H9 (cell line): Measurements from ENCODE around the gene TLN1. TPM values are rescaled to one million over a fixed set of nuclear protein-coding genes. Genes with fewer than 3 reads are reported as not detected.
A peak's percentile ranks its signal among the peaks of the same experiment; 100 is the strongest.

Source experiments
- DNase-seq: peaks from one replicate; pipeline ENCODE4 v3.0.0-alpha.2; 2017
- H2AFZ ChIP-seq: one replicate; pipeline ENCODE4 v1.6.1; 2013; ENCODE audit warnings: mild to moderate bottlenecking, low read length, control low read depth, moderate library complexity
- H2AK5ac ChIP-seq: 2 replicates; pipeline ENCODE4 v1.6.1; 2013; ENCODE audit warnings: low read length, control low read depth, mixed read lengths; ENCODE audit not compliant: insufficient read length
- H2BK120ac ChIP-seq: one replicate; pipeline ENCODE4 v1.6.1; 2013; ENCODE audit warnings: low read depth, mild to moderate bottlenecking, low read length, control low read depth, inconsistent platforms; ENCODE audit not compliant: poor library complexity, severe bottlenecking
- H2BK12ac ChIP-seq: 2 replicates; pipeline ENCODE4 v1.6.1; 2013; ENCODE audit warnings: low read length, control low read depth, mixed read lengths, low read depth; ENCODE audit not compliant: insufficient read length
- H2BK15ac ChIP-seq: 2 replicates; pipeline ENCODE4 v1.6.1; 2013; ENCODE audit warnings: low read depth, low read length, control low read depth
- H2BK20ac ChIP-seq: one replicate; pipeline ENCODE4 v1.6.1; 2013; ENCODE audit warnings: low read depth, mild to moderate bottlenecking, low read length, control low read depth, inconsistent platforms; ENCODE audit not compliant: poor library complexity, severe bottlenecking
- H2BK5ac ChIP-seq: 2 replicates; pipeline ENCODE4 v1.6.1; 2013; ENCODE audit warnings: low read length, control low read depth, mixed read lengths; ENCODE audit not compliant: insufficient read length
- H3K14ac ChIP-seq: 2 replicates; pipeline ENCODE4 v1.6.1; 2013; ENCODE audit warnings: low read length, control low read depth; ENCODE audit not compliant: insufficient read depth
- H3K18ac ChIP-seq: 2 replicates; pipeline ENCODE4 v1.6.1; 2013; ENCODE audit warnings: low read depth, mild to moderate bottlenecking, mixed read lengths, low read length, control low read depth; ENCODE audit not compliant: insufficient read length
- H3K23ac ChIP-seq: 2 replicates; pipeline ENCODE4 v1.6.1; 2013; ENCODE audit warnings: low read length, control low read depth, mixed read lengths, low read depth; ENCODE audit not compliant: insufficient read length
- H3K23me2 ChIP-seq: 2 replicates; pipeline ENCODE4 v1.6.1; 2013; ENCODE audit warnings: low read depth, mild to moderate bottlenecking, mixed read lengths, low read length, control low read depth; ENCODE audit not compliant: insufficient read length, poor library complexity, severe bottlenecking
- H3K27ac ChIP-seq: 2 replicates; pipeline ENCODE4 v1.5.1; 2013; ENCODE audit warnings: low read length, control low read depth, mixed read lengths, low read depth; ENCODE audit not compliant: insufficient read length
- H3K27me3 ChIP-seq: 2 replicates; pipeline ENCODE4 v1.6.1; 2013; ENCODE audit warnings: low read length, control low read depth, inconsistent platforms; ENCODE audit not compliant: insufficient read depth
- H3K4ac ChIP-seq: 2 replicates; pipeline ENCODE4 v1.6.1; 2013; ENCODE audit warnings: low read depth, mild to moderate bottlenecking, control low read depth, inconsistent platforms, low read length, moderate library complexity
- H3K4me1 ChIP-seq: 2 replicates; pipeline ENCODE4 v1.6.1; 2013; ENCODE audit warnings: low read length, control low read depth, inconsistent platforms; ENCODE audit not compliant: insufficient read depth
- H3K4me2 ChIP-seq: 2 replicates; pipeline ENCODE4 v1.6.1; 2013; ENCODE audit warnings: low read length, control low read depth, mixed read lengths; ENCODE audit not compliant: insufficient read length, insufficient read depth
- H3K56ac ChIP-seq: 2 replicates; pipeline ENCODE4 v1.6.1; 2013; ENCODE audit warnings: low read depth, mild to moderate bottlenecking, mixed read lengths, low read length, control low read depth; ENCODE audit not compliant: insufficient read length
- H3K79me1 ChIP-seq: 2 replicates; pipeline ENCODE4 v1.6.1; 2013; ENCODE audit warnings: low read depth, mild to moderate bottlenecking, moderate library complexity, low read length, control low read depth, inconsistent platforms; ENCODE audit not compliant: insufficient read depth, poor library complexity, severe bottlenecking
- H3K79me2 ChIP-seq: 2 replicates; pipeline ENCODE4 v1.6.1; 2013; ENCODE audit warnings: low read length, control low read depth, inconsistent platforms; ENCODE audit not compliant: insufficient read depth
- H3K9ac ChIP-seq: 2 replicates; pipeline ENCODE4 v1.6.1; 2013; ENCODE audit warnings: low read length, control low read depth, mixed read lengths; ENCODE audit not compliant: insufficient read length; ENCODE audit errors: extremely low read depth
- H3K9me3 ChIP-seq: one replicate; pipeline ENCODE4 v1.6.1; 2013; ENCODE audit warnings: low read depth, low read length, inconsistent platforms; ENCODE audit not compliant: control insufficient read depth
- H3T11ph ChIP-seq: one replicate; pipeline ENCODE4 v1.6.1; 2013; ENCODE audit warnings: mild to moderate bottlenecking, low read length, control low read depth, inconsistent platforms
- H4K20me1 ChIP-seq: one replicate; pipeline ENCODE4 v1.6.1; 2013; ENCODE audit not compliant: control insufficient read depth, insufficient read length, insufficient read depth
- H4K5ac ChIP-seq: 2 replicates; pipeline ENCODE4 v1.6.1; 2013; ENCODE audit warnings: low read depth, mild to moderate bottlenecking, mixed read lengths, low read length, control low read depth; ENCODE audit not compliant: insufficient read length
- H4K8ac ChIP-seq: replicated peaks from 2 replicates; pipeline ENCODE4 v1.6.1; 2013; ENCODE audit warnings: low read length, control low read depth, mixed read lengths, low read depth; ENCODE audit not compliant: insufficient read length
- H4K91ac ChIP-seq: 2 replicates; pipeline ENCODE4 v1.6.1; 2013; ENCODE audit warnings: low read depth, mild to moderate bottlenecking, moderate library complexity, mixed read lengths, low read length, control low read depth; ENCODE audit not compliant: insufficient read length
- H3K27ac Mint-ChIP-seq, 3 experiments: 2 replicates in 2 of 3; 3 replicates in 1 of 3; pipeline ENCODE4 v1.8.0; 2020 to 2021; ENCODE audit warnings: mixed read lengths in 3 of 3, mild to moderate bottlenecking in 1 of 3, moderate library complexity in 1 of 3
- H3K27me3 Mint-ChIP-seq: 2 replicates; pipeline ENCODE4 v1.8.0; 2021; ENCODE audit warnings: low read depth, mild to moderate bottlenecking, moderate library complexity, mixed read lengths
- H3K36me3 Mint-ChIP-seq, 3 experiments: 2 replicates in 2 of 3; 3 replicates in 1 of 3; pipeline ENCODE4 v1.8.0; 2020 to 2021; ENCODE audit warnings: low read depth in 3 of 3, mixed read lengths in 3 of 3; ENCODE audit not compliant: insufficient read depth in 1 of 3
- H3K4me1 Mint-ChIP-seq, 2 experiments: 2 replicates each; pipeline ENCODE4 v1.8.0; 2020; ENCODE audit warnings: mixed read lengths in 2 of 2
- H3K4me3 Mint-ChIP-seq, 2 experiments: 2 replicates in 1 of 2; 3 replicates in 1 of 2; pipeline ENCODE4 v1.8.0; 2020 to 2021; ENCODE audit warnings: mild to moderate bottlenecking in 2 of 2, mixed read lengths in 2 of 2, moderate library complexity in 1 of 2
- H3K9me3 Mint-ChIP-seq, 2 experiments: 2 replicates in 1 of 2; 3 replicates in 1 of 2; pipeline ENCODE4 v1.8.0; 2020; ENCODE audit warnings: mild to moderate bottlenecking in 2 of 2, mixed read lengths in 2 of 2, moderate library complexity in 1 of 2
- WGBS: extraction: QIAGEN DNeasy Blood & Tissue Kit; methylation state at CpG from one replicate; pipeline ENCODE4 v1.1.7; 2013; ENCODE audit warnings: missing lambda C conversion rate, low lambda C conversion rate, mixed read lengths; ENCODE audit not compliant: insufficient read length; ENCODE audit errors: extremely low coverage; 5-methylcytosine and 5-hydroxymethylcytosine counted together
- total RNA-seq: library from RNA; stranded (reverse); gene quantifications from 2 replicates; pipeline ENCODE4 v1.2.1, GENCODE V29; 2021
- TF ChIP-seq, protein P1 (sequence below): fragments of 200-600 bp; sonication (generic); conservative IDR thresholded peaks from 3 replicates; pipeline ENCODE4 v1.8.0; 2021; ENCODE audit warnings: antibody characterized with exemption, mild to moderate bottlenecking

TLN1 gene
- total RNA-seq, 1 experiment from 2014 or later: 102 TPM

- Histone ChIP-seq H4K20me1 (no peaks in the 10 kb centered on the region), H4K8ac (no peak overlapping the region), H2AFZ (no peak overlapping the region), H3K18ac (no peak overlapping the region), H2BK15ac (no peak overlapping the region), H4K5ac (no peak overlapping the region), H2BK12ac (no peak overlapping the region), H3T11ph (no peak overlapping the region), H3K23me2 (peaks cover 19% of the 10 kb centered on the region), H3K56ac (no peak overlapping the region), H3K9ac (no peak overlapping the region), H2AK5ac (no peak overlapping the region), H3K79me1 (no peaks in the 10 kb centered on the region), H2BK5ac (no peak overlapping the region), H3K9me3 (no peaks in the 10 kb centered on the region), H3K27ac (no peak overlapping the region), H4K91ac (no peak overlapping the region), H3K79me2 (no peaks in the 10 kb centered on the region), H3K23ac (no peak overlapping the region), H3K4me2 (no peak overlapping the region), H2BK20ac (no peak overlapping the region), H3K4me1 (peaks cover 3% of the 10 kb centered on the region; the same call in 1 of the 2 replicates), H3K14ac (no peak overlapping the region), H3K27me3 (no peaks in the 10 kb centered on the region), H3K4ac (no peak overlapping the region), H2BK120ac (no peak overlapping the region)
- Mint-ChIP-seq H3K9me3 (peaks cover 2 to 3% of the 10 kb centered on the region in 2 experiments; a peak in 3 of 5 replicates), H3K27me3 (peaks cover 20% of the 10 kb centered on the region), H3K36me3 (peaks cover 28 to 40% (median 37%) of the 10 kb centered on the region in 3 experiments), H3K4me1 (peaks cover 39 to 43% of the 10 kb centered on the region in 2 experiments), H3K27ac (peak overlapping the region in 2 of 3 experiments; percentile 61 to 93; a peak in 4 of 7 replicates), H3K4me3 (peak overlapping the region in 1 of 2 experiments; percentile 8; a peak in 2 of 5 replicates)
- DNase-seq: no peak
- no CpG with 5 or more reads among the region's 9 CpGs for WGBS
- TF ChIP-seq, protein P1, sequence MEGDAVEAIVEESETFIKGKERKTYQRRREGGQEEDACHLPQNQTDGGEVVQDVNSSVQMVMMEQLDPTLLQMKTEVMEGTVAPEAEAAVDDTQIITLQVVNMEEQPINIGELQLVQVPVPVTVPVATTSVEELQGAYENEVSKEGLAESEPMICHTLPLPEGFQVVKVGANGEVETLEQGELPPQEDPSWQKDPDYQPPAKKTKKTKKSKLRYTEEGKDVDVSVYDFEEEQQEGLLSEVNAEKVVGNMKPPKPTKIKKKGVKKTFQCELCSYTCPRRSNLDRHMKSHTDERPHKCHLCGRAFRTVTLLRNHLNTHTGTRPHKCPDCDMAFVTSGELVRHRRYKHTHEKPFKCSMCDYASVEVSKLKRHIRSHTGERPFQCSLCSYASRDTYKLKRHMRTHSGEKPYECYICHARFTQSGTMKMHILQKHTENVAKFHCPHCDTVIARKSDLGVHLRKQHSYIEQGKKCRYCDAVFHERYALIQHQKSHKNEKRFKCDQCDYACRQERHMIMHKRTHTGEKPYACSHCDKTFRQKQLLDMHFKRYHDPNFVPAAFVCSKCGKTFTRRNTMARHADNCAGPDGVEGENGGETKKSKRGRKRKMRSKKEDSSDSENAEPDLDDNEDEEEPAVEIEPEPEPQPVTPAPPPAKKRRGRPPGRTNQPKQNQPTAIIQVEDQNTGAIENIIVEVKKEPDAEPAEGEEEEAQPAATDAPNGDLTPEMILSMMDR: peak; percentile 59; the same call in 2 of the 3 replicates
These were observed 71.0 kb downstream of the TLN1 start for GRCh38 chr9:35660966-35661415.
